GM23338 (cell line): ENCODE results near the gene MAD1L1. TPM values are rescaled to one million over a fixed set of nuclear protein-coding genes. Genes with fewer than 3 reads are reported as not detected.

Experiments used
- ATAC-seq: fragments of 200-7000 bp; cut with Tn5 transposase; 3 replicates; pipeline ENCODE4 v1.9.1; 2020
- DNase-seq: peaks from one replicate; pipeline ENCODE4 v3.0.0-alpha.2; 2015; ENCODE audit warnings: low spot score
- H2AFZ ChIP-seq: fragments of 200-600 bp; sonication (generic); 2 replicates; pipeline ENCODE4 v1.8.0; 2016; ENCODE audit warnings: antibody characterized with exemption, mild to moderate bottlenecking, moderate library complexity
- H3F3A ChIP-seq: fragments of 200-600 bp; sonication (generic); replicated peaks from 2 replicates; pipeline ENCODE4 v1.8.0; 2017; ENCODE audit warnings: antibody characterized with exemption, mixed run types, low read depth
- H3K27ac ChIP-seq: fragments of 200-600 bp; sonication (generic); 2 replicates; pipeline ENCODE4 v1.6.1; 2016; ENCODE audit warnings: low read depth
- H3K27me3 ChIP-seq: fragments of 200-600 bp; sonication (generic); 2 replicates; pipeline ENCODE4 v1.8.0; 2016; ENCODE audit warnings: mild to moderate bottlenecking, mixed run types, moderate library complexity; ENCODE audit not compliant: insufficient read depth
- H3K36me3 ChIP-seq: fragments of 200-600 bp; sonication (generic); 2 replicates; pipeline ENCODE4 v1.8.0; 2016; ENCODE audit warnings: mild to moderate bottlenecking; ENCODE audit not compliant: insufficient read depth
- H3K4me1 ChIP-seq: fragments of 200-600 bp; sonication (generic); 2 replicates; pipeline ENCODE4 v1.8.0; 2016; ENCODE audit warnings: mild to moderate bottlenecking, moderate library complexity; ENCODE audit not compliant: insufficient read depth
- H3K4me2 ChIP-seq: fragments of 200-600 bp; sonication (generic); 2 replicates; pipeline ENCODE4 v1.7.1; 2017; ENCODE audit warnings: mixed run types
- H3K4me3 ChIP-seq: fragments of 200-600 bp; sonication (generic); 2 replicates; pipeline ENCODE4 v1.6.1; 2016; ENCODE audit warnings: mixed run types
- H3K79me2 ChIP-seq: fragments of 200-600 bp; sonication (generic); replicated peaks from 2 replicates; pipeline ENCODE4 v1.8.0; 2017; ENCODE audit warnings: mild to moderate bottlenecking; ENCODE audit not compliant: insufficient read depth
- H3K9me2 ChIP-seq: fragments of 200-600 bp; sonication (generic); 2 replicates; pipeline ENCODE4 v1.8.0; 2017; ENCODE audit not compliant: insufficient read depth
- H4K20me1 ChIP-seq: fragments of 200-600 bp; sonication (generic); replicated peaks from 2 replicates; pipeline ENCODE4 v1.8.0; 2017; ENCODE audit warnings: mild to moderate bottlenecking; ENCODE audit not compliant: insufficient read depth
- H3K27ac Mint-ChIP-seq: 2 replicates; pipeline ENCODE4 v1.8.0; 2020; ENCODE audit warnings: inconsistent platforms, mild to moderate bottlenecking, moderate library complexity, mixed read lengths
- H3K27me3 Mint-ChIP-seq: 3 replicates; pipeline ENCODE4 v1.8.0; 2022; ENCODE audit warnings: low read depth, mild to moderate bottlenecking, moderate library complexity, mixed read lengths, inconsistent platforms; ENCODE audit not compliant: insufficient read depth, poor library complexity
- H3K36me3 Mint-ChIP-seq: 3 replicates; pipeline ENCODE4 v1.8.0; 2021; ENCODE audit warnings: low read depth, mild to moderate bottlenecking, inconsistent platforms, moderate library complexity, mixed read lengths
- H3K4me1 Mint-ChIP-seq: 3 replicates; pipeline ENCODE4 v1.8.0; 2020; ENCODE audit warnings: mild to moderate bottlenecking, inconsistent platforms, mixed read lengths
- H3K4me3 Mint-ChIP-seq: 3 replicates; pipeline ENCODE4 v1.8.0; 2021; ENCODE audit warnings: moderate library complexity, mild to moderate bottlenecking, inconsistent platforms, mixed read lengths
- H3K9me3 Mint-ChIP-seq: 3 replicates; pipeline ENCODE4 v1.8.0; 2020; ENCODE audit warnings: moderate library complexity, mild to moderate bottlenecking, inconsistent platforms, mixed read lengths
- CREB1 ChIP-seq: fragments of 250-450 bp; sonication (Bioruptor Pico); IDR thresholded peaks from 2 replicates; pipeline ENCODE4 v1.5.0; 2020; ENCODE audit warnings: low read depth, mild to moderate bottlenecking, moderate library complexity
- CTCF ChIP-seq, 2 experiments: fragments of 200-600 bp in 1 of 2; sonication (generic) in 1 of 2; conservative IDR thresholded peaks; 2 replicates each; pipeline versions ENCODE4 v1.5.1 to v1.6.1; 2016 to 2017; ENCODE audit warnings: antibody characterized with exemption in 2 of 2, low read depth in 2 of 2, mild to moderate bottlenecking in 2 of 2, moderate library complexity in 1 of 2
- ETS1 ChIP-seq: IDR thresholded peaks from 2 replicates; pipeline ENCODE4 v1.6.1; 2016; ENCODE audit warnings: antibody characterized with exemption
- EZH2 ChIP-seq: fragments of 200-600 bp; sonication (generic); IDR thresholded peaks from one replicate; pipeline ENCODE4 v1.8.0; 2017; ENCODE audit warnings: antibody characterized with exemption, mild to moderate bottlenecking, low read depth; ENCODE audit not compliant: unreplicated experiment
- EZH2phosphoT487 ChIP-seq: fragments of 200-600 bp; sonication (generic); IDR thresholded peaks from one replicate; pipeline ENCODE4 v1.8.1; 2018; ENCODE audit warnings: antibody characterized with exemption; ENCODE audit not compliant: unreplicated experiment
- JUNB ChIP-seq: IDR thresholded peaks from one replicate; pipeline ENCODE4 v1.6.1; 2016; ENCODE audit warnings: antibody characterized with exemption; ENCODE audit not compliant: unreplicated experiment
- NANOG ChIP-seq: IDR thresholded peaks from 2 replicates; pipeline ENCODE4 v1.6.1; 2016; ENCODE audit warnings: antibody characterized with exemption, borderline replicate concordance
- STAT1 ChIP-seq: IDR thresholded peaks from one replicate; pipeline ENCODE4 v1.6.1; 2016; ENCODE audit warnings: antibody characterized with exemption; ENCODE audit not compliant: unreplicated experiment
- ZNF114 ChIP-seq: fragments of 250-450 bp; sonication (Bioruptor Pico); IDR thresholded peaks from 2 replicates; pipeline ENCODE4 v1.5.0; 2020; ENCODE audit warnings: mild to moderate bottlenecking, moderate library complexity
- ZNF331 ChIP-seq: fragments of 250-450 bp; sonication (Bioruptor Pico); IDR thresholded peaks from 2 replicates; pipeline ENCODE4 v1.5.0; 2020; ENCODE audit warnings: low read depth, mild to moderate bottlenecking, moderate library complexity
- polyA plus RNA-seq: library from polyadenylated mRNA; unstranded; fragments of >200 nt; fragmentation: Nextera tagmentation; extraction: Ambion mirVana; gene quantifications from 2 replicates; pipeline ENCODE4 v1.2.1, GENCODE V29; 2016
- total RNA-seq: library from RNA; depleted of rRNA; stranded (reverse); fragments of >200 nt; shearing (Covaris generic); gene quantifications from 2 replicates; pipeline ENCODE4 v1.2.3, GENCODE V29; 2014
- TF ChIP-seq, protein P1 (sequence below): IDR thresholded peaks from one replicate; pipeline ENCODE4 v1.6.1; 2018; ENCODE audit warnings: antibody characterized with exemption; ENCODE audit not compliant: unreplicated experiment
- TF ChIP-seq, protein P2 (sequence below): fragments of 250-450 bp; sonication (Bioruptor Pico); IDR thresholded peaks from 2 replicates; pipeline ENCODE4 v1.5.0; 2020; ENCODE audit warnings: mild to moderate bottlenecking, moderate library complexity

MAD1L1 gene
- total and polyA plus RNA-seq, 2 experiments from 2014 or later: 40.3 to 59.3 TPM

DNA sequence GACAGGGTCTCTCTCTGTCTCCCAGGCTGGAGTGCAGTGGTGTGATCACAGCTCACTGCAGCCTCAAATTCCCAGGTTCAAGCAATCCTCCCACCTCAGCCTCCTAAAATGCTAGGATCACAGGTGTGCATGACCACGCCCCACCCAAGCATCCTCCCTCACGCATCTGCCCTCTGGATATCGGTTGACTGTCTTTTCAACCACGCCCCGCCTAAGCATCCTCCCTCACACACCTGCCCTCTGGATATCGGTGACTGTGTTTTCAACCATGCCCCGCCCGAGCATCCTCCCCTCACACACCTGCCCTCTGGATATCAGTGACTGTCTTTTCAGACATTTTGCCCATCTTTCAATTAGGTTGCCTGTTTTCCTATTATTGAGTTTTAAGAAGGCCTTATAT lies 140.5 kb downstream of the MAD1L1 start:
- H3K27ac ChIP-seq: no peak overlapping the region
- no peaks in the 10 kb centered on the region for H3K9me2 ChIP-seq
- H3K4me1 ChIP-seq: no peaks in the 10 kb centered on the region
- no peak overlapping the region for H3K4me3 Mint-ChIP-seq
- no peak for TF ChIP-seq NANOG
- no peak for TF ChIP-seq EZH2phosphoT487
- TF ChIP-seq JUNB: no peak
- TF ChIP-seq CREB1 (CRISPR knock-in tag): no peak
- TF ChIP-seq ETS1: no peak
- no peak for TF ChIP-seq STAT1
- TF ChIP-seq EZH2: no peak
- TF ChIP-seq ZNF114: no peak
- no peak for TF ChIP-seq CTCF (conservative IDR thresholded peaks at IDR 0.05; ENCODE audit: low read depth in 2 of 2)
- TF ChIP-seq, protein P1, sequence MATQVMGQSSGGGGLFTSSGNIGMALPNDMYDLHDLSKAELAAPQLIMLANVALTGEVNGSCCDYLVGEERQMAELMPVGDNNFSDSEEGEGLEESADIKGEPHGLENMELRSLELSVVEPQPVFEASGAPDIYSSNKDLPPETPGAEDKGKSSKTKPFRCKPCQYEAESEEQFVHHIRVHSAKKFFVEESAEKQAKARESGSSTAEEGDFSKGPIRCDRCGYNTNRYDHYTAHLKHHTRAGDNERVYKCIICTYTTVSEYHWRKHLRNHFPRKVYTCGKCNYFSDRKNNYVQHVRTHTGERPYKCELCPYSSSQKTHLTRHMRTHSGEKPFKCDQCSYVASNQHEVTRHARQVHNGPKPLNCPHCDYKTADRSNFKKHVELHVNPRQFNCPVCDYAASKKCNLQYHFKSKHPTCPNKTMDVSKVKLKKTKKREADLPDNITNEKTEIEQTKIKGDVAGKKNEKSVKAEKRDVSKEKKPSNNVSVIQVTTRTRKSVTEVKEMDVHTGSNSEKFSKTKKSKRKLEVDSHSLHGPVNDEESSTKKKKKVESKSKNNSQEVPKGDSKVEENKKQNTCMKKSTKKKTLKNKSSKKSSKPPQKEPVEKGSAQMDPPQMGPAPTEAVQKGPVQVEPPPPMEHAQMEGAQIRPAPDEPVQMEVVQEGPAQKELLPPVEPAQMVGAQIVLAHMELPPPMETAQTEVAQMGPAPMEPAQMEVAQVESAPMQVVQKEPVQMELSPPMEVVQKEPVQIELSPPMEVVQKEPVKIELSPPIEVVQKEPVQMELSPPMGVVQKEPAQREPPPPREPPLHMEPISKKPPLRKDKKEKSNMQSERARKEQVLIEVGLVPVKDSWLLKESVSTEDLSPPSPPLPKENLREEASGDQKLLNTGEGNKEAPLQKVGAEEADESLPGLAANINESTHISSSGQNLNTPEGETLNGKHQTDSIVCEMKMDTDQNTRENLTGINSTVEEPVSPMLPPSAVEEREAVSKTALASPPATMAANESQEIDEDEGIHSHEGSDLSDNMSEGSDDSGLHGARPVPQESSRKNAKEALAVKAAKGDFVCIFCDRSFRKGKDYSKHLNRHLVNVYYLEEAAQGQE: no peak
- TF ChIP-seq, protein P2, sequence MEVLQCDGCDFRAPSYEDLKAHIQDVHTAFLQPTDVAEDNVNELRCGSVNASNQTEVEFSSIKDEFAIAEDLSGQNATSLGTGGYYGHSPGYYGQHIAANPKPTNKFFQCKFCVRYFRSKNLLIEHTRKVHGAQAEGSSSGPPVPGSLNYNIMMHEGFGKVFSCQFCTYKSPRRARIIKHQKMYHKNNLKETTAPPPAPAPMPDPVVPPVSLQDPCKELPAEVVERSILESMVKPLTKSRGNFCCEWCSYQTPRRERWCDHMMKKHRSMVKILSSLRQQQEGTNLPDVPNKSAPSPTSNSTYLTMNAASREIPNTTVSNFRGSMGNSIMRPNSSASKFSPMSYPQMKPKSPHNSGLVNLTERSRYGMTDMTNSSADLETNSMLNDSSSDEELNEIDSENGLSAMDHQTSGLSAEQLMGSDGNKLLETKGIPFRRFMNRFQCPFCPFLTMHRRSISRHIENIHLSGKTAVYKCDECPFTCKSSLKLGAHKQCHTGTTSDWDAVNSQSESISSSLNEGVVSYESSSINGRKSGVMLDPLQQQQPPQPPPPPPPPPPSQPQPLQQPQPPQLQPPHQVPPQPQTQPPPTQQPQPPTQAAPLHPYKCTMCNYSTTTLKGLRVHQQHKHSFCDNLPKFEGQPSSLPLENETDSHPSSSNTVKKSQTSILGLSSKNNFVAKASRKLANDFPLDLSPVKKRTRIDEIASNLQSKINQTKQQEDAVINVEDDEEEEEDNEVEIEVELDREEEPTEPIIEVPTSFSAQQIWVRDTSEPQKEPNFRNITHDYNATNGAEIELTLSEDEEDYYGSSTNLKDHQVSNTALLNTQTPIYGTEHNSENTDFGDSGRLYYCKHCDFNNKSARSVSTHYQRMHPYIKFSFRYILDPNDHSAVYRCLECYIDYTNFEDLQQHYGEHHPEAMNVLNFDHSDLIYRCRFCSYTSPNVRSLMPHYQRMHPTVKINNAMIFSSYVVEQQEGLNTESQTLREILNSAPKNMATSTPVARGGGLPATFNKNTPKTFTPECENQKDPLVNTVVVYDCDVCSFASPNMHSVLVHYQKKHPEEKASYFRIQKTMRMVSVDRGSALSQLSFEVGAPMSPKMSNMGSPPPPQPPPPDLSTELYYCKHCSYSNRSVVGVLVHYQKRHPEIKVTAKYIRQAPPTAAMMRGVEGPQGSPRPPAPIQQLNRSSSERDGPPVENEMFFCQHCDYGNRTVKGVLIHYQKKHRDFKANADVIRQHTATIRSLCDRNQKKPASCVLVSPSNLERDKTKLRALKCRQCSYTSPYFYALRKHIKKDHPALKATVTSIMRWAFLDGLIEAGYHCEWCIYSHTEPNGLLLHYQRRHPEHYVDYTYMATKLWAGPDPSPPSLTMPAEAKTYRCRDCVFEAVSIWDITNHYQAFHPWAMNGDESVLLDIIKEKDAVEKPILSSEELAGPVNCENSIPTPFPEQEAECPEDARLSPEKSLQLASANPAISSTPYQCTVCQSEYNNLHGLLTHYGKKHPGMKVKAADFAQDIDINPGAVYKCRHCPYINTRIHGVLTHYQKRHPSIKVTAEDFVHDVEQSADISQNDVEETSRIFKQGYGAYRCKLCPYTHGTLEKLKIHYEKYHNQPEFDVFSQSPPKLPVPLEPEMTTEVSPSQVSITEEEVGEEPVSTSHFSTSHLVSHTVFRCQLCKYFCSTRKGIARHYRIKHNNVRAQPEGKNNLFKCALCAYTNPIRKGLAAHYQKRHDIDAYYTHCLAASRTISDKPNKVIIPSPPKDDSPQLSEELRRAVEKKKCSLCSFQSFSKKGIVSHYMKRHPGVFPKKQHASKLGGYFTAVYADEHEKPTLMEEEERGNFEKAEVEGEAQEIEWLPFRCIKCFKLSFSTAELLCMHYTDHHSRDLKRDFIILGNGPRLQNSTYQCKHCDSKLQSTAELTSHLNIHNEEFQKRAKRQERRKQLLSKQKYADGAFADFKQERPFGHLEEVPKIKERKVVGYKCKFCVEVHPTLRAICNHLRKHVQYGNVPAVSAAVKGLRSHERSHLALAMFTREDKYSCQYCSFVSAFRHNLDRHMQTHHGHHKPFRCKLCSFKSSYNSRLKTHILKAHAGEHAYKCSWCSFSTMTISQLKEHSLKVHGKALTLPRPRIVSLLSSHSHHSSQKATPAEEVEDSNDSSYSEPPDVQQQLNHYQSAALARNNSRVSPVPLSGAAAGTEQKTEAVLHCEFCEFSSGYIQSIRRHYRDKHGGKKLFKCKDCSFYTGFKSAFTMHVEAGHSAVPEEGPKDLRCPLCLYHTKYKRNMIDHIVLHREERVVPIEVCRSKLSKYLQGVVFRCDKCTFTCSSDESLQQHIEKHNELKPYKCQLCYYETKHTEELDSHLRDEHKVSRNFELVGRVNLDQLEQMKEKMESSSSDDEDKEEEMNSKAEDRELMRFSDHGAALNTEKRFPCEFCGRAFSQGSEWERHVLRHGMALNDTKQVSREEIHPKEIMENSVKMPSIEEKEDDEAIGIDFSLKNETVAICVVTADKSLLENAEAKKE (CRISPR knock-in tag): no peak
- no peak for TF ChIP-seq ZNF331 (CRISPR knock-in tag)
- H3K27me3 ChIP-seq: no peaks in the 10 kb centered on the region
- no peaks in the 10 kb centered on the region for H3F3A ChIP-seq
- peaks cover 5% of the 10 kb centered on the region for H3K27me3 Mint-ChIP-seq
- no peaks in the 10 kb centered on the region for H3K79me2 ChIP-seq
- no peak overlapping the region for H3K4me3 ChIP-seq
- H4K20me1 ChIP-seq: no peaks in the 10 kb centered on the region
- no peak overlapping the region for H3K4me2 ChIP-seq
- H3K4me1 Mint-ChIP-seq: no peaks in the 10 kb centered on the region
- no peak for DNase-seq
- no peak overlapping the region for H2AFZ ChIP-seq
- H3K27ac Mint-ChIP-seq: no peak overlapping the region
- no peak for ATAC-seq
- peaks cover 22% of the 10 kb centered on the region for H3K36me3 Mint-ChIP-seq
- H3K9me3 Mint-ChIP-seq: peaks cover 4% of the 10 kb centered on the region; the same call in 2 of the 3 replicates
- H3K36me3 ChIP-seq: no peaks in the 10 kb centered on the region
